Activated T-helper 1 cell treated with anti-CD3 and anti-CD28 coated beads, Interleukin-2, amount 50 U/mL, for 16 hours (primary cell): ENCODE results near the gene HJURP.

Experiments
- DNase-seq, 2 donors: peaks; one replicate each; pipeline ENCODE4 v3.0.0-alpha.2; 2020; ENCODE audit warnings: low read depth in 1 of 2, low spot score in 1 of 2

The HJURP gene

DNA sequence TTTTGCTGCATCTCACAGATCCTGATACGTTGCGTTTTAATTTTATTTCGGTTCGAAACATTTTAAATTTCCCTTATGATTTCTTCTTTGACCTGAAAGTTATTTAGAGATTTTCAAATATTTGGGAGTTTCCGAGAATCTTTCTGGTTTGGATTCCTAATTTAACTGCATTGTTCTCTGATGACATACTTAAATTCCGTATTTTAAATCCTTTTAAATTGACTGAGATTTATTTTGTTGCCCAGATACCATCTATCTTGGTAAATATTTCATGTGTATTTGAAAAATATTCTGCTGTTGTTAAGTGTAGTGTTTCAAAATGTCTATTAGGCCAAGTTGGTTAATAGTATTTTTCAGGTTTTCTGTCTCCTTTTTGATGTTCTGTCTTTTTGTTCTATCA, 38.5 kb downstream of the HJURP start:
- DNase-seq, result no peak

DNA sequence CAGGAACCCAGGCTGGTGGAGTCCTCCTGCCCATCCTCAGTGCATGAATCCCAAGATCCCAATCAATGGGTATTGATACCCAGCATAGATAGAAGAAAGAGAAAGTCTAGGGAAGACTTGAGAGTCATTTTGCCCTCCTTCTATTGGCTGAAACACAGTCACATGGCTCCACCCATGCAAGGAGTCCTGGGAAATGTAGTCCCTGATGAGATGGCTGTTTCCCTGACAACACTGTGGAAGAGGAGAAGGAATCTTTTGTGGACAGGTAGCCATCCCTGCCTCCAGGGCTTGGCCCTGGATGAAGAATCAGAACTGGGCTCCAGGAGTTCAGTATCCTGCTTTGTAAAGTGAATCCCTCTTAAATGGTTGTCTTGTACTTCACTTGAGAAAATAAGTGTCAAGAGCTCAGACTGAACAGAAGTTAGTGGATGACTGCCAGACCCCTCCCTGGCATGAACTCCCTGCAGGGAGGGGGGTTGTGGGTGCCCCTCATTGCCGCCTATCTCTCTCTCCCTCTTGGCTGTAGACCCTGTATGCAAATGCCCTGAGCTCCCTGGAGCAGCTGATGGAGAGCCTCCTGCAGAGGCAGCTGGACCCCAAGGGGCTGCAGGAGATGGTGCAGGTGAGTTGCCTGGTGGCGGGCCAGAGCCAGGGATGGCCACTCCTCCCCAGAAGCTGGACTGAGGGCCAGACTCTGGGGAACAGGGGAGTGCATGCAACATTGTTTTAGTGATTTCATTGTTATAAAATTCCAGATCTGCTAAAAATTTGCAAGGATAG, 40.1 kb downstream of the HJURP start:
- DNase-seq, result no peak

DNA sequence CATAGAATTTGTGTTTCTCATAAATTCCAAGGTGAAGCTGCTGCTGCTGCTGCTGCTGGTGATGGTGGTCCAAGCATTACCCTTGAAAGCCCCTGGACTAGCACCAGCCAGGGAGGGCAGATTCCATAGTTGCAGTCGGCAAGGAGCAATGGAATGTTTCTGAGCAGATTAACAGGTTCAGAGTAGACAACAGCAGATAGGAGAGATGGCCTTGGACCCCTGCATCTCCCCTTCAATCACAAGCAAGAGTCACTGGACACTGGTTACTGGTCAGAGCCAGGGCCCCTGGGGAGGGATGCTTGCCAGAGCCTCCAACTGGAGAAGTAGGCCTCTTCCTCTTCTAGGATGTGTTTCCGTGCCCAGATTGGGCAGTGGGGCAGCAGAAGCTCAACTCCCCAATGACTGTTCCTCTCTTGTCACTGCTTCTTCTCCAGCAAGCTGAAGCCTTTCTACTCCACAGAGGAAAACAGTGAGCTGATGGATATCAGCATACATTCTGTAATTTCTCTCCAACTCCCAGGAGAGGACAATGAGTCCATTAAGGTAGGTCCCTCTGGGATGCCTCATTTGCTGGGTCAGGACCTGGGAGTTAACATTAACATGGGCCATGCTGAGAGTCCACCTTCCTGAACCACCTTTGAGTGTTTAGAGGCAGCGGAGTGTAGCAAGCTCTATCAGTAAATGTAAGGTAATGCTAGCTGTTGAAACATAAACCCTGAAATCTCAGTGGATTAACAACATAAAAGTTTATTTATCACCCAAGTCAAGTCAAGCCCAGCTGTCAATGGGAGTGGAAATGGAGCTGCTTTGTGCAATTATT, 40.9 kb downstream of the HJURP start:
- DNase-seq, result no peak

DNA sequence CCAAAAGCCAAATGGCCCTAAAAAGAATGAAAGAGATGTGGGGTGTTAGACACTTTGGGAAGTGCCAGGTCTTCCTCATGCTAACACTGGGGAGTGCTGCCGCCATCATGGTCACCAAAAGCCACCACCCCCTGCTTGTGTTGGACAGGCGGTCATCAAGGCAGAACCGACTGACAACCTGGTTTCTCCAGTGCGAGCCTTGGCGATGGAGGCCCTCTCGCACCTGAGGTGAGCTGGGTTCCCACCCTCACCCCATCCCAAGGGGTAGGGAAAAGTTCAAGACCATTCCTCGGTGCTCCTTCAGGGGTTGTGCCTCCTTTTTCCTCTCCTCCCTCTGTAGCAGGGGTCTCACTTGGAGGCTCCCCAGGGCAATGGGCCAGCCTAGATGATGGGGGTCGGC, 42.6 kb downstream of the HJURP start:
- DNase-seq, result no peak

DNA sequence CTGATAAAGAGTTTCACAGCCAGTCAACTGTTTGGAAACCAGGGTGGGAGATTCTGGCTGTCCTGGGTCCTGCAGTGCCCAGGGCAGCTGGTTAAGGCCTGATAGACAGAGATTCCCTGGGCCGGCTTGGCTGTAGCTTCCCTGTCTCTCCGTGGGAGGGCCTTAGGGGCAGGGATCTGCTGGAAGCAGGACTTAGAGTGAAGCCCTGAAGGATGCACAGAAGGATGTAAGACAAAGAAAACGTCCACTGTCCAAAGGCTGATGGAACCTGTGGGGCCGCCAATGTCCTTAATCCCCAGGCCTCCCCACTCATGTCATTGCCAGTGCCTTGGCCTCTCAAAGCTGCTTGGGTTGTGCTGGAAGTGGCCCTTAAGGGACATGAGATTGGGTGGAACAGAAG, 43.2 kb downstream of the HJURP start:
- no peak for DNase-seq

DNA sequence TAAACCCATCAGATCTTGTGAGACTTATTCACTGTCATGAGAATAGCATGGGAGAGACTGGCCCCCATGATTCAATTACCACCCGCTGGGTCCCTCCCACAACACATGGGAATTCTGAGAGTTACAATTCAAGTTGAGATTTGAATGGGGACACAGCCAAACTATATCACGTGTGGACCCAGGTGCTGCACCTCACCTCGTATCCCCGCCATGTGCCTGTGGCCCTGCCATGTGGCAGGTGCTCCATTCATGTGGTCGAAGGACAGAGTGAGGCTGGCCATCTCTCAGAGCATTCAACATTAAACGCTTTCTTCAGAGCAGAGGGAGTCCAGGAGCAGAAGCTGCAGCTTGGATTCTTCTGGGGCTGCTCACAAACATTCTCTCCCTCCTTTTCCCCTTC, 44.0 kb downstream of the HJURP start:
- no peak for DNase-seq

DNA sequence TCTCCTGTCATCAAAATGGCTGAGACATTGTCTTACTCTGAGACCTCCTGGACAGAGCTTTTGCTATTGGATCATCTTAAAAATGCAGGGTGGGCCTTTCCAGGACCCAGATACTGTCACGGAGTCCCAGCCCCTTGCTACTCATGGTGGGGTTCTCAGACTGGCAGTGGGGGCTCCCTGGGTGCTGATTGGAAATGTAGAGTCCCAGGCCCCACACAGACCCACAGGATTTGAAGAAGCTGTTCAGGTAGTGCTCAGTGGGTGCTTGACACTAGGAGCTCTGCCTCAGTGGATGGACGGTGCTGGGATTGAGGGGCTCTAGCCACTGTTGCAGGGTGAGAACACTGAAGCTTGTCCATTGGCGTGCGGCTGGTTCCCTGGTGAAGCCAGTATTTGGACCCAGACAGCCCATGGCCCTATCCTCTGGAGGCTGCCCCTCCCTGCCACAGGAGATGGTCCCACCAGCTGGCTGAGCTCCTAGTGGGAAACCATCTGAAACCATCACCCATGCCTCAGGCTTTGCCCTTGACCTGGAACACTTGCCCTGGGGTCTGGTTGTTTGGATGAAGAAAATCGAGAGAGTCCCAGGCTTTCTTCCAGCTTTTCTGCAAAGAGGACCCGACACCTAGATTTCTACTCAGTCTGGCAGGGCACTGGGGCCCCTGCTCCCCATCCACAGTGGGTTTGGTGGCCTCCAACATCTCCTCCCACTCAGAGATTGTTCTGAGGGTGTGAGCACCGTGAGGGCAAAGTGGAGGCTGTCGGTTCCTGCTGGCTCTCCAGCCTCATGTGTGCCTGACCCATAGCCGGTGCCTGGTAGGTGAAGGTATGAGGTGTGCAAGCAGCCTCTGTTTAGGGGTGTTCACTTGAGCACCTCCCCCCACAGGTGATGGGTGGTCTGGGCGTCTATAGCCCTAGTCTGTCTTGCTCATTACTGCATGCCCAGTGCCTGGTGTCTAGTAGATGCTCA, 46.1 kb downstream of the HJURP start:
- no peak for DNase-seq

DNA sequence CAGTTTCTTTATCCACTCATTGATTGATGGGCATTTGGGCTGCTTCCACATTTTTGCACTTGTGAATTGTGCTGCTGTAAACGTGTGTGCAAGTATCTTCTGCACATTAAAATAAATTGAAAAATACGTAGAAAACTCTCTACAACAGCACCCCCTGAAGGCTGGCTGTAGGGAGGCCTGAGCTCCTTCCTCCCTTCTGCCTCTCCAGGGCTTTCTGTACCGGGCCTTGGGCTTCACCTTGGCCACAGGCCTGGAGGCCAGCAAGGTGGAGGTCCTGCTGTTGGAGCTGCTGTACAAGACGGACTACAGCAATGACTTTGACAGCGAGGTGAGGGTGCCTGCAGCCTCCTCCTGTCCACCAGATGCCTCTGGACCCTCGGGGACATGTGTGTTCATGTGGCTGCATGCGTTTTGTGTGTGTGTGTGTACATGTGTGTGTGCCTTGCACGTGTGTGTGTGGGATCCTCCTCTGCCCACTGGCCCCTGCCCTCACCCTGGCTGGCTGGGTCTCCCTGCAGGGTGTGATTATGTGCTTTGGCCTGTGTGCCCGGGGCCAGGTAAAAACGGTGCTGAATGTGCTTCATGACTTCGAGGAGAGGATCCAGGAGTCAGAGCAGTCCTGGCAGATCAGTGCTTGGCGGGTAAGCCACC, 47.0 kb downstream of the HJURP start:
- DNase-seq, result no peak

DNA sequence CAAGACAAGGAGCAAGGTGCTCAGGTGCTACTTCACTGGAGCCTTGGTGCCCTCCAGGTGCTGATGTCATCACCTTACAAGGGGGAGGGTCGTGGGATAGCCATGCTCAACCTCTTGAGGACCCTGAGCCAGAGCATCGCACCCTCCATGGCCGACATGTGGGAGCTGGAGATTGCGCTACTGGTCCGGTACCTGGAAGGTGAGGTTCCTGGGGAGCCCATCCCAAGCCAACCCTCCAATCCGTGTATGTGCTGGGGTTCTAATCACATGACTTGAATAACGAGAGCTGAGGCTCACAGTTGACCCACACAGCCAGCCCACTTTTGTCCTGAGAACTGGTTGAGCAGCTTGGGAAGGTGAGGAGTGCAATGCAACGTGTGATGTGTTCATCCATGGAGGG, 50.3 kb downstream of the HJURP start:
- no peak for DNase-seq

DNA sequence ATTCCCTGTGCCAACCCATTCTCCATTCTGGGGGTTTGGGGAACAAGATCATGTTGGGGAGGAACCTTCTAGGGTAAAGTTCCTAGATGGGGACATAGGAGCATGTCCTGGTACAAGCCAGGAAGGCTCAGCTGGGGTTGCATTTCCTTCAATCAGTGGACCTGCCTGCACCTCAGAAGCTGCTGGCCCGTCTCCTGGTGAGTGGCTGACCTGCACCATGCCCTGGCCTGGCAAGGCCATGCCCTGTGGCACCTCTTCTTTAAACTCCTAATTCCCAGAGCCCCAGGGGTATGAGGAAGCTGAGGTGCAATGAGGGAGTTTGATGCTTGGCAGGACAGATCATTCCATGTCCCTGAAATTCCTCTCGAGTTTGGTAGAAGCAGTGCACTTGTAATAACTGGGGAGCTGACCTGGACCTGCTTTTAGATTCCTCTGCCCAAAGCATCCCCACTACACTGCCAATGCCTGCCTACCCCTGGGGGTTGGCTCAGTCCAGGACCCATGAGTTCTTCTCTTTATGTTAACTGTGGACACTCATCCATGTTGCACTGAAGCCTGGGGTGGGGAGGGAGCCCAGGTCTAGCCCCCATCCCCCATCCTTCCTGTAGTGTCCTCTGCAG, 50.9 kb downstream of the HJURP start:
- no peak for DNase-seq

DNA sequence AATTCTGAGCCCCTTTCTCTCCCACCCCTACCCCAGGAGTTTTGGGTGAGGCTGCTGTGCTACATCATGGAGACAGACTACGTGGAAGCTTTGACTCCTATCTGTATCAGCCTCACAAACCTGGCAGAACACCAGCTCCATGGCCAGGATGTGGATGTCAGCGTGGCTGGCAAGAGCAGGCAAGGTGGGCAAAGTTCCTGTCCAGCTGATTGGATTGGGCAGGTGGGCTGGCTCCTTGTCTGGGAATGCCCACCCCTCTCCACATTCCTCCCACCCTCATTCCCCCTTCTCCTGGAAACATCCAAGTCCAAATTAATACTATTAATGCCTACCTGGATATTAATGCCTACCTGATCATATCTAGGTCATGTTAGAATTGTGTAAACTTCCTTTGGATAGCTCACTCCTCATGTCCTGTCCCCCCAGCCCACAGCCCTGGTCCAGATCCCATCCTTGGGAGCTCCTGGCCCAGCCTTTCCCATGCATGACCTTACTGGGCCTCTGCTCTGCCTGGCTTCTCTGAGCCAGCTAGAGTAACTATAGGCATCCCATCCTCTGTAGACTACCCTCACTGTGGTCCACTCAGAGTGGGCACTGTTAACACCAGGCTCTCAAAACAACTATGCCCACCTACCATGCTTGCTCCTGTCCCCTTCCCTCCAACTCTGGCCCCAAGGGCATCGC, 52.1 kb downstream of the HJURP start:
- DNase-seq, result no peak

DNA sequence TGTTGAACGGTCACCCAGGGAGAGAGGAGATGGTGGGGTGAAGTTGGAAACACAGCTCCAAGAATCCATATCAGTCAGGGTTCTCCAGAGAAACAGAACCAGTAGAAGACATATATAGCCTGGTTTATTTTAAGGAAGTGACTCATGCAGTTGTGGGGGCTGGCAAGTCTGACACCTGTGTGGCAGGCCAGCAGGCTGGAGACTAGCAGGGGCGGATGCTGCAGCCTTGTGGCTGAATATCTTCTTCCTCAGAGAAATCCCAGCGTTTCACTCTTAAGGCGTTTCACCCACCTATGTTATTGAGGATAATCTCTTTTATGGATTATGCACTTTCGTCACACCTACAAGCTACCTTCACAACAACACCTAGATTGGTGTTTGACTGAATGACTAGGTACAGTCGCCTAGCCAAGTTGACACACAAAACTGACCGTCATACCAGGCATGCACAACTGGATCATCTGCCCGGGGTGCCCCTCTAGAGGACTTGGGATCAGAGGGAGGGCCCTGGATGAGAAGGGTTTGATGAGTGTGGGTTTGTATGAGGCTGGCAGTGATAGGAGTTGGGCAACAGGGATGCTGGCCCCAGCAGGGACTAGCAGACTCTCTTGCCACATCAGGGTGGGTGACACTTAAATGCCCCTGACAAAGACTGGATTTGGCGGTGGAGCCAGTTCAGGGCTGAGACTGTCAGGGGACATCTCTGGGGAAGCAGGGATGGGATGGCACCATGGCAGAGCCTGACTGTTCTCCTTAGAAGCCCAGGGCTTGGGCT, 52.8 kb downstream of the HJURP start:
- DNase-seq, result no peak

DNA sequence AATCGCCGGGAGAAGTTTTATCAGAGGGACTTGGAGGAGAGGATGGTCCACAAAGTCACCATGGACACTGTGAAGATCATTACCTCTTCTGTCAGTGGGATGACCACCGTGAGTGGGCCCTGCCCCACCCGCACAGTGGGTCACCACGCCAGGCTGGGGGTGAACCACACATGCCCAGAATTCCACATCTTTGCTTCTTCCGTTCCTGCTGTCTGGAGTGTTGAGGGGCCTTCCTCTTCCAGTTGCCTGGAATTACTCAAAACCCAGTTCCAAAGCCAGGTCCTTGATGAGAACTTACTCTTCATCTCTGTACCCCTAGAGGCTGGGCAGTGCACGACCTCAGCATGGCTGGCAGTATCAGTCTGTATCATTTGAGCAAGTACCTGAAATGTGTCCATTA, 54.1 kb downstream of the HJURP start:
- DNase-seq, result no peak

DNA sequence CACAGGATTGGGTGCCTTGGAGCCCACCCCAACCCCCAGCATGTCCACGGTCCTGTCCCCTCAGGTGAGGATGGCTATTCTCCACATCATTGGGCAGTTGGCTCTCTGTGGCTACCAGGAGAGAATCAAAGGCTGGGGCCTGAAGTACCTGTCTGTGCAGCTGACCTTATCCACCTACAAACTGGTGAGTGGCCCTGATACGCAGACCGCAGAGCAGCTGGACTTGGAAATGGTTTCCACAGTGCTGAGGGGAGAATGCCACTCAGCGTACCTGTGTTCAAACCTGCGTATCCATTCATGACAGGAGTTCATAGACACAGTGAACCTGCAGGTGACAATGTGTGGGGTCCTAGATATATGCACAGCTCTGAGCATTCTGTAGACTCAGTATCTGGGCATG, 54.6 kb downstream of the HJURP start:
- DNase-seq, result no peak

DNA sequence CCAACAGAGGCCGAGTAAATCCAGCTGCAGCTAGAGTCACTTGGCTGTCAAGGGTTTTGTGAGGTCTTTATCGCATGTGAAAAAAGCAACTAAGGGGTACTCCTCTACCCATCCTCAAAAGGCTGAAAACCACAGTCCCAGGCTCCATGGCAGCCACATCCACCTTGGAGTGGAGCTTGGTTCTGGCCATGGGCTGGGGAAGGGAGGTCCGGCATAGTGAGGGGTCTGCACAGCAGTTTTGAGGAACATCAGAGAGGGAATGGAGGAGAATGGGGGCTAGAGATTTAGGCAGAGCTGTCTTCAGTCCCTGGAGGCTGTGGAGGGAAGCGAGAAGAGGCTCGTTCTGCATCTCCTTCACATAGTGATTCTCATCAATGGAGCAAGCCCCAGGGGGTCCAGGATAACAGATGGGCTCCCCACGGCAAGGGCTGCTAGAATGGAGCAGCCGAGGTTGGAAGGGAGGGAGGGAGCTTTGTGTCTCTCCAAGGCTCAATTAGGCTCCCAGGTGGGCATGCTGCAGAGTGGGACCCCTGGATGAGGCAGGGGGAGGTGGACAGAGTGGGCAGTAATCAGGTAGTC, 55.2 kb downstream of the HJURP start:
- DNase-seq, result no peak

DNA sequence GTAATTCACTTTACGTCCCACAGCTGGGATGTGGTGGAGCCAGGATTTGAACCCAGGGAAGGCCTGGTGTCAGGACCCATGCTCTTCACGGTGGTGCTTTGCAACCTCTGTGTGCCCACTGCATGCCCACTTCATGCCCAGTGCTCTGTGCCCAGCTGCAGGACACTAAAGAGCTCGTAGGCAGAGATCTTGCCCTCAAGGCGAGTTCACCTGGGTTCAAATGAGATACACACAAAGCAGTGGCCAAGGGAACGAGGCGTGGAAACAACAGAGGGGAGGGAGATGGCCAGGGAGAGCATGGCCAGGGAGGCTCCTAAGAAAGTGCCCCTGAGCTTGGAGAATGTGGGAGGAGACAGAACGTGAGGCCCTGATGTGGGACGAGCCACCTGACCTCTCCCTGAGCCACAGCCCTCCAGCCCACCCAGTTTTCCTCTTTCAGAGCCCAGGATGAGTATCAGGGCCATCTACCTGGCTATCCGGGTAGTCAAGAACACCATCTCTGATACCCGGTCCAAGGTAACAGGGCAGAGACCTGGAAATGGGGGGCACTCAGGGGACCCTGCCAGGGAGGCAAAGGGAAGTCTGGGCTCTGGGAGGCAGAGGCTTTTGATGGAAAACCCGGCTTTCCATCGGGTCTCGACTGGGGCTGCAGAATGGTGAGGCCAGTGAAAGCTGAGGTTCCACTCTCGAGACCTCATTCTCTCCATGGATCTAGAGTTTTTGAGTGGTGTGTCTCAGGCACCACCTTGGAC, 55.8 kb downstream of the HJURP start:
- no peak for DNase-seq

DNA sequence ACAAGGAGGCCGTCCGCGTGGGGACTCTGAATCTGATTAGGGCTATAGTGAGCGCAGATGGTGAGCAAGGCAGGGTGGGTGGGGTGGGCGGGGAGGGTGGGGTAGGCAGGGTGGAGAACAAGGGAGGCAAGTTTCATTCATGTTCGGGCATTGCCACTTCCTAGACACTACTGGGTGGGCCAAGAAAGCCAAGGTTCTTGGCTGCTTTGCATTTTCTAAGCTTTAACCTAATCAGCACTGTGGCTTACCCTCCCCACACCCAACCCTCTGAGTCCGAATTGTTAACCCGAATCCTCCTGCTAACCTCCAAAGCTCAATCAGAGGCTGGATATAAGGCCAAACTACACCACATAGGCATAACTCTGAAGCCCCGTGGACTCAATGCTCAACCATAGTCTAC, 58.1 kb downstream of the HJURP start:
- no peak for DNase-seq

DNA sequence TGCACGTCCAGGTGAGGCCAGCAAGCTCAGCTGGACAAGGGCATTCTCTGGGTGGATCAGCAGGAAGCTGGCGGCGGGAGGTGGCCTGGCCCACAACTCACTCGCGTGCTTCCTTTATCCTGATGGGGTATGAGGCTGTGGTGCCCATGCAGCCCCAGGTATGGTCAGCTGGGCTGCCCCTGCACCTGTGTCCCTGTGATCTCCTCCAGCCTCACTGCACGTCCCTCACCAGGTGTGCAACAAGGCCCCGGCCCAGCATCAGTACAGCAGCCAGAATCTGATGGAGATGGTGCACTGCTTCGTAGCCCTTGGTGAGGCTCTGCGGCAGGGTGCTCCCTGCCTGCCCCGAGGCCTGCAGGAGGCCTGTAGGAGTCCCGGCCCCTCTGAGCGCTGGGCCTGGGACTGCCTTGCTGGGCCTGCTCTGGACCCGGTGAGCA, 58.6 kb downstream of the HJURP start:
- DNase-seq, result no peak
